H1 (cell line): ENCODE measurements around the gene TLCD3B. TPM values are rescaled to one million over a fixed set of nuclear protein-coding genes. Genes with fewer than 3 reads are reported as not detected.

ENCODE experiments used
- CTCF ChIA-PET: fragments of 300-600 bp; sonication (Branson Sonifier 250); formaldehyde crosslinking; loops from one replicate; lab custom pipeline; 2021; ENCODE audit not compliant: partially characterized antibody; lab: Charles Lee
- POLR2A ChIA-PET: fragments of 300-600 bp; sonication (Branson Sonifier 250); formaldehyde crosslinking; loops from one replicate; lab custom pipeline; 2021; ENCODE audit warnings: inconsistent platforms; ENCODE audit not compliant: partially characterized antibody; lab: Charles Lee
- DNase-seq, 2 experiments: peaks; one replicate each; pipeline versions ENCODE4 v3.0.0 to v3.0.0-alpha.2; 2010 to 2022; ENCODE audit warnings: low spot score in 2 of 2, low read depth in 1 of 2, mixed read lengths in 1 of 2
- FAIRE-seq: peaks from 2 replicates; lab custom pipeline; 2011; peaks lifted over from hg19 to GRCh38; lab: Jason Lieb, UNC
- H2AFZ ChIP-seq: 2 replicates; pipeline ENCODE4 v1.8.1; 2012; ENCODE audit warnings: low read length, inconsistent platforms
- H2AK5ac ChIP-seq: 2 replicates; pipeline ENCODE4 v1.6.1; 2013; ENCODE audit warnings: low read depth, low read length
- H2BK120ac ChIP-seq: replicated peaks from 2 replicates; pipeline ENCODE3; 2013; ENCODE audit warnings: low read depth, low read length, inconsistent platforms
- H2BK12ac ChIP-seq: 2 replicates; pipeline ENCODE4 v1.6.1; 2013; ENCODE audit warnings: low read depth, low read length
- H2BK15ac ChIP-seq: 2 replicates; pipeline ENCODE4 v1.6.1; 2013; ENCODE audit warnings: low read length
- H2BK20ac ChIP-seq: 2 replicates; pipeline ENCODE4 v1.6.1; 2013; ENCODE audit warnings: low read length
- H2BK5ac ChIP-seq: 2 replicates; pipeline ENCODE4 v1.6.1; 2013; ENCODE audit warnings: low read depth, low read length
- H3K14ac ChIP-seq: 2 replicates; pipeline ENCODE4 v1.6.1; 2013; ENCODE audit warnings: inconsistent platforms; ENCODE audit not compliant: insufficient read length
- H3K18ac ChIP-seq: 2 replicates; pipeline ENCODE4 v1.6.1; 2013; ENCODE audit warnings: low read length; ENCODE audit errors: extremely low read depth
- H3K23ac ChIP-seq: 2 replicates; pipeline ENCODE4 v1.6.1; 2013; ENCODE audit warnings: inconsistent platforms; ENCODE audit not compliant: insufficient read length
- H3K23me2 ChIP-seq: 2 replicates; pipeline ENCODE4 v1.6.1; 2013; ENCODE audit warnings: low read depth, low read length
- H3K27ac ChIP-seq: 2 replicates; pipeline ENCODE4 v1.6.1; 2011; ENCODE audit warnings: low read depth, low read length, inconsistent platforms
- H3K27me3 ChIP-seq, 4 experiments: replicated peaks in 1 of 4; 1 replicate in 1 of 4; 2 replicates in 3 of 4; pipeline versions ENCODE4 v1.6.1 to v1.8.1; 2011 to 2013; ENCODE audit warnings: low read length in 3 of 4, mild to moderate bottlenecking in 3 of 4, inconsistent platforms in 2 of 4, mixed read lengths in 2 of 4, moderate library complexity in 1 of 4; ENCODE audit not compliant: control insufficient read depth in 3 of 4, insufficient read depth in 3 of 4; ENCODE audit errors: extremely low read depth in 1 of 4
- H3K36me3 ChIP-seq, 4 experiments: 2 replicates each; pipeline versions ENCODE4 v1.6.1 to v1.8.1; 2011 to 2013; ENCODE audit warnings: mild to moderate bottlenecking in 4 of 4, low read length in 3 of 4, moderate library complexity in 2 of 4, control low read depth in 1 of 4, inconsistent platforms in 1 of 4; ENCODE audit not compliant: insufficient read depth in 4 of 4, control insufficient read depth in 2 of 4
- H3K4ac ChIP-seq: replicated peaks from 2 replicates; pipeline ENCODE3; 2013; ENCODE audit warnings: low read length, low read depth, mixed read lengths, inconsistent platforms; ENCODE audit not compliant: insufficient read length
- H3K4me1 ChIP-seq, 4 experiments: replicated peaks in 1 of 4; 1 replicate in 1 of 4; 2 replicates in 3 of 4; pipeline versions ENCODE4 v1.6.1 to v1.8.1; 2011 to 2013; ENCODE audit warnings: low read length in 3 of 4, inconsistent platforms in 2 of 4, mixed read lengths in 1 of 4; ENCODE audit not compliant: insufficient read depth in 4 of 4, control insufficient read depth in 3 of 4
- H3K4me2 ChIP-seq, 2 experiments: 2 replicates each; pipeline versions ENCODE4 v1.6.1 to v1.8.1; 2011 to 2013; ENCODE audit warnings: low read depth in 2 of 2, low read length in 2 of 2, control low read depth in 1 of 2, inconsistent platforms in 1 of 2, mild to moderate bottlenecking in 1 of 2; ENCODE audit not compliant: insufficient read depth in 1 of 2
- H3K4me3 ChIP-seq, 4 experiments: fragments of 200-600, 300-600 bp in 1 of 4; sonication (generic), shearing (Covaris generic), sonication (Bioruptor Twin) in 1 of 4; 2 replicates each; pipeline versions ENCODE4 v1.5.1 to v1.8.1; 2011 to 2016; ENCODE audit warnings: low read length in 4 of 4, low read depth in 3 of 4, control low read depth in 2 of 4, inconsistent platforms in 2 of 4, mild to moderate bottlenecking in 2 of 4, mixed read lengths in 1 of 4, moderate library complexity in 1 of 4; ENCODE audit not compliant: insufficient read depth in 2 of 4; ENCODE audit errors: extremely low read depth in 1 of 4
- H3K56ac ChIP-seq: replicated peaks from 2 replicates; pipeline ENCODE3; 2013; ENCODE audit warnings: low read depth, mild to moderate bottlenecking, mixed read lengths, low read length, inconsistent platforms; ENCODE audit not compliant: insufficient read length
- H3K79me1 ChIP-seq: 2 replicates; pipeline ENCODE4 v1.6.1; 2013; ENCODE audit warnings: low read depth, low read length, control low read depth
- H3K79me2 ChIP-seq, 2 experiments: 2 replicates each; pipeline versions ENCODE4 v1.6.1 to v1.8.1; 2012 to 2013; ENCODE audit warnings: low read length in 2 of 2, mild to moderate bottlenecking in 2 of 2, inconsistent platforms in 1 of 2; ENCODE audit not compliant: insufficient read depth in 2 of 2, control insufficient read depth in 1 of 2
- H3K9ac ChIP-seq, 4 experiments: replicated peaks in 1 of 4; 1 replicate in 1 of 4; 2 replicates in 3 of 4; pipeline versions ENCODE4 v1.6.1 to v1.8.1; 2011 to 2013; ENCODE audit warnings: low read depth in 3 of 4, low read length in 3 of 4, control low read depth in 2 of 4, mild to moderate bottlenecking in 2 of 4, moderate library complexity in 2 of 4, inconsistent platforms in 1 of 4; ENCODE audit errors: extremely low read depth in 1 of 4
- H3K9me3 ChIP-seq, 2 experiments: 2 replicates each; pipeline versions ENCODE4 v1.6.1 to v1.8.1; 2012 to 2013; ENCODE audit warnings: mild to moderate bottlenecking in 2 of 2, moderate library complexity in 2 of 2, control low read depth in 1 of 2, inconsistent platforms in 1 of 2, low read depth in 1 of 2, low read length in 1 of 2, mixed read lengths in 1 of 2; ENCODE audit not compliant: insufficient read depth in 2 of 2
- H4K20me1 ChIP-seq, 2 experiments: replicated peaks in 1 of 2; 2 replicates each; pipeline versions ENCODE3 to v1.8.1; 2011 to 2013; ENCODE audit warnings: inconsistent platforms in 2 of 2, low read length in 2 of 2, mild to moderate bottlenecking in 1 of 2; ENCODE audit not compliant: insufficient read depth in 2 of 2, control insufficient read depth in 1 of 2
- H4K5ac ChIP-seq: 2 replicates; pipeline ENCODE4 v1.6.1; 2013; ENCODE audit warnings: low read length, low read depth, mixed read lengths, inconsistent platforms; ENCODE audit not compliant: insufficient read length
- H4K8ac ChIP-seq: 2 replicates; pipeline ENCODE4 v1.8.0; 2013; ENCODE audit warnings: mild to moderate bottlenecking, moderate library complexity, low read length, inconsistent platforms; ENCODE audit not compliant: insufficient read depth; ENCODE audit errors: extremely low read depth
- H4K91ac ChIP-seq: replicated peaks from 2 replicates; pipeline ENCODE3; 2013; ENCODE audit warnings: low read length, mixed read lengths, inconsistent platforms; ENCODE audit not compliant: insufficient read length
- ATF3 ChIP-seq: IDR thresholded peaks from 2 replicates; pipeline ENCODE4 v1.6.1; 2011; ENCODE audit warnings: low read depth, mild to moderate bottlenecking, low read length; ENCODE audit not compliant: insufficient read depth
- BCL11A ChIP-seq, 2 experiments: IDR thresholded peaks; one replicate each; pipeline ENCODE4 v1.6.1; 2011; ENCODE audit warnings: low read depth in 2 of 2, low read length in 2 of 2, mild to moderate bottlenecking in 2 of 2
- BRCA1 ChIP-seq: IDR thresholded peaks from 2 replicates; pipeline ENCODE4 v1.6.1; 2012; ENCODE audit warnings: low read depth, low read length, improper control_type of control experiment
- CEBPB ChIP-seq: IDR thresholded peaks from 2 replicates; pipeline ENCODE4 v1.6.1; 2012; ENCODE audit warnings: low read depth, low read length
- CREB1 ChIP-seq: IDR thresholded peaks from 2 replicates; pipeline ENCODE4 v1.6.1; 2012; ENCODE audit warnings: inconsistent platforms
- KDM4A ChIP-seq: IDR thresholded peaks from one replicate; pipeline ENCODE4 v1.7.1; 2012; ENCODE audit warnings: low read depth, mild to moderate bottlenecking, moderate library complexity, low read length, inconsistent platforms; ENCODE audit not compliant: severe bottlenecking
- KDM5A ChIP-seq: fragments of 200-600 bp; IDR thresholded peaks from 2 replicates; pipeline ENCODE4 v1.7.1; 2012; ENCODE audit warnings: mild to moderate bottlenecking, low read length, inconsistent platforms, mixed read lengths
- RNF2 ChIP-seq: fragments of 200-900, 300-1000 bp; sonication (generic); IDR thresholded peaks from 2 replicates; pipeline ENCODE4 v1.7.1; 2016; ENCODE audit warnings: borderline replicate concordance, low read depth, mild to moderate bottlenecking, antibody characterized with exemption, low read length; ENCODE audit not compliant: poor library complexity, severe bottlenecking; ENCODE audit errors: missing control alignments
- SIRT6 ChIP-seq: IDR thresholded peaks from one replicate; pipeline ENCODE4 v1.7.1; 2012; ENCODE audit warnings: low read length, inconsistent platforms
- SRF ChIP-seq: IDR thresholded peaks from 2 replicates; pipeline ENCODE4 v1.6.1; 2011; ENCODE audit warnings: mild to moderate bottlenecking, low read depth, low read length, moderate library complexity
- TAF7 ChIP-seq: optimal IDR thresholded peaks from 2 replicates; pipeline ENCODE3; 2011; ENCODE audit warnings: low read depth, mild to moderate bottlenecking, inconsistent platforms, low read length, moderate library complexity, borderline replicate concordance
- TBP ChIP-seq: IDR thresholded peaks from 2 replicates; pipeline ENCODE4 v1.6.1; 2011; ENCODE audit warnings: low read depth, low read length, improper control_type of control experiment
- WGBS, 2 experiments: shearing (Covaris generic) in 1 of 2; methylation state at CpG; one replicate each; pipeline versions ENCODE4 v1.1.6 to v1.1.7; 2013 to 2015; ENCODE audit warnings: low lambda C conversion rate in 2 of 2, mixed read lengths in 2 of 2, inconsistent platforms in 1 of 2, low coverage in 1 of 2, missing lambda C conversion rate in 1 of 2; ENCODE audit not compliant: insufficient replicate concordance in 2 of 2, insufficient coverage in 1 of 2, insufficient read length in 1 of 2; ENCODE audit errors: extremely low coverage in 1 of 2, missing lambda C conversion rate in 1 of 2; 5-methylcytosine and 5-hydroxymethylcytosine counted together
- polyA plus RNA-seq, 7 experiments: library from polyadenylated mRNA; depleted of rRNA in 3 of 7; stranded (reverse) in 5 of 7; unstranded in 2 of 7; fragments of >200 nt in 5 of 7; fragments of 200-250 nt in 2 of 7; gene quantifications; 1 replicate in 5 of 7; 2 replicates in 1 of 7; 4 replicates in 1 of 7; pipeline versions ENCODE4 v1.2.1 to v1.2.3, GENCODE V29; 2011 to 2013; ENCODE audit warnings: missing spikeins in 2 of 7, mixed read lengths in 2 of 7
- total RNA-seq: library from RNA; stranded (reverse); fragmentation: NEBNext Ultra II Directional; extraction: Animal tissue kit (Norgen Biotek cat#: 25700); gene quantifications from 2 replicates; pipeline ENCODE4 v1.2.1, GENCODE V29; 2021
- TF ChIP-seq, protein P1 (sequence below): IDR thresholded peaks from 2 replicates; pipeline ENCODE4 v1.6.1; 2012; ENCODE audit warnings: inconsistent platforms

The TLCD3B gene
- total and polyA plus RNA-seq, 2 of the 8 experiments (the other 6 are each of a cell fraction or from before 2014, with no cell fraction given), result 15.2 to 26.9 TPM

DNA sequence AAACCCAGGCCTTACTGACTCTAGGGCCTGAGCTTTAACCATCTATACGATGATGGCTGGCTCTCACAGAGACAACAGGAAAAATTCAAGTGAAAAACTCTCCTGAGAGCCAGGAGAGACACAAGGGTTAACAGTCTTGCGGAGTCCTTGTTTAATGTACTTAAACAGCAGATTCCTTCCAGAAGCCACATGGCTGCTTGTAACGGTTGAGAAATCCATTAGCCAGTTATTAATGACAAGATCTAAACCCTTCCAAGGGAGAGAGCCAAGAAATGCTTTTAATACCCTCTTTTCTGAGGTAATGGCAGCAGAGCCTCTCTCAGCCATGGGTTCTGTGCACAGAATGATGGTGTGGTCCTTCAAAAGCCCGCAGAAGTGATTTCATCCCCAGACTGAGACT, 29.3 kb upstream of the TLCD3B start:
- H3K23ac ChIP-seq, result no peak overlapping the region
- H2BK15ac ChIP-seq, result no peak overlapping the region
- H2AK5ac ChIP-seq, result no peak overlapping the region
- no peak overlapping the region for H3K27ac ChIP-seq
- no peak overlapping the region; a peak in 1 of 7 replicates for H3K9ac ChIP-seq
- no peaks in the 10 kb centered on the region for H3K27me3 ChIP-seq
- no peak overlapping the region for H3K56ac ChIP-seq
- no peaks in the 10 kb centered on the region for H3K79me2 ChIP-seq
- no peak for TF ChIP-seq KDM5A
- TF ChIP-seq CEBPB, result no peak
- TF ChIP-seq CREB1, result no peak
- no peak for TF ChIP-seq TBP
- TF ChIP-seq BCL11A (IDR thresholded peaks at IDR 0.05; ENCODE audit: low read depth in 2 of 2, low read length in 2 of 2), result no peak
- TF ChIP-seq TAF7, result no peak
- TF ChIP-seq BRCA1, result no peak
- TF ChIP-seq, protein P1, sequence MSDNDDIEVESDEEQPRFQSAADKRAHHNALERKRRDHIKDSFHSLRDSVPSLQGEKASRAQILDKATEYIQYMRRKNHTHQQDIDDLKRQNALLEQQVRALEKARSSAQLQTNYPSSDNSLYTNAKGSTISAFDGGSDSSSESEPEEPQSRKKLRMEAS, result no peak
- TF ChIP-seq SRF, result no peak
- no peak for TF ChIP-seq ATF3
- no peak for TF ChIP-seq RNF2
- no peak for TF ChIP-seq KDM4A
- TF ChIP-seq SIRT6, result no peak
- H2BK120ac ChIP-seq, result no peak overlapping the region
- FAIRE-seq, result no peak
- peaks cover 15% of the 10 kb centered on the region for H3K23me2 ChIP-seq
- DNase-seq, result no peak
- no peak overlapping the region for H3K4ac ChIP-seq
- H4K91ac ChIP-seq, result no peak overlapping the region
- no peak overlapping the region for H4K5ac ChIP-seq
- H3K18ac ChIP-seq, result no peak overlapping the region
- no peak overlapping the region for H2BK12ac ChIP-seq
- H2AFZ ChIP-seq, result no peak overlapping the region
- H3K4me3 ChIP-seq, result no peak overlapping the region
- H2BK5ac ChIP-seq, result no peak overlapping the region
- ChIA-PET POLR2A (interaction anchor here (1.4 to 2.7 kb wide), 2 partner anchors 29 to 33 kb away, joined by 3 to 6 read pairs; partner anchors contain the start of gene TLCD3B), CTCF (interaction anchor here (4.6 kb wide), 1 partner anchor 28 kb away, joined by 16 read pairs; no protein-coding TSS in a partner anchor)
- no peaks in the 10 kb centered on the region for H3K36me3 ChIP-seq
- H3K4me1 ChIP-seq, result peaks cover 6 to 13% (median 10%) of the 10 kb centered on the region in 4 experiments
- no peak overlapping the region for H2BK20ac ChIP-seq
- H3K9me3 ChIP-seq, result no peaks in the 10 kb centered on the region
- H4K20me1 ChIP-seq, result no peaks in the 10 kb centered on the region
- H3K79me1 ChIP-seq, result no peaks in the 10 kb centered on the region
- no peak overlapping the region for H4K8ac ChIP-seq
- no peak overlapping the region for H3K14ac ChIP-seq
- no peak overlapping the region for H3K4me2 ChIP-seq
- WGBS, 2 experiments, result 91% methylated on average over 4 of the region's 4 CpGs; no CpG with 5 or more reads in 1 of the 2 experiments
